Measurements from ENCODE around the gene NAALADL2. TPM values are rescaled to one million over a fixed set of nuclear protein-coding genes. Genes with fewer than 3 reads are reported as not detected.

The NAALADL2 gene
- total and polyA plus RNA-seq, 2 of the 8 experiments (the other 6 are each of a cell fraction or from before 2014, with no cell fraction given): 0.12 to 0.22 TPM

DNA sequence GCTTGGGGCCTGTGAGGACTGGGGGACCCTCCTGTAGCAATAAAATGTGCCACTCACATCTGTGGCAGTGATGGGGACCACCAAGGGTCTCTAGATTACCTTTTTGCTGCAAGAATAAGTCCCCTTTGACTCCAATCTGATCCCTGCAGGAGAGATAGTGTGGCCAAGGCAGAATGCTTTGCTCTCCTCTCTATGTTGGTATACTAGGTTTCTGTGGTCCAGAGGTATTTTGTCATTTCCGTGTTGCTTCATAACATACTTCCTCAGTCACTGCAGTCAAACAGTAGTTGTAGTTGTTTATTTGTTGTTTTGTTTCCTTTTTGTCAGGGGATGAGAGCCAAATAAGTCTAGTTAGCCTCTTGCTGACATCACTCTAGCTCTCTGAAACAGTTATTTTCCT lies 13.1 kb upstream of the NAALADL2 start:
- TF ChIP-seq HDAC6 (IDR thresholded peaks at IDR 0.05; ENCODE audit: low read depth, low read length): no peak
- FAIRE-seq (no peak), DNase-seq (ENCODE audit: low read depth in 1 of 2, low spot score in 2 of 2) (no peak)
- H2BK5ac ChIP-seq (ENCODE audit: low read depth, low read length): no peak overlapping the region
- no peak overlapping the region for H3K4me2 ChIP-seq (ENCODE audit: insufficient read depth in 1 of 2, low read depth in 2 of 2, low read length in 2 of 2)
- ChIA-PET POLR2A (ENCODE audit: partially characterized antibody) (no interaction called here), CTCF (ENCODE audit: partially characterized antibody) (no interaction called here)
- no peak overlapping the region for H2BK12ac ChIP-seq (ENCODE audit: low read depth, low read length)
- no peak overlapping the region for H3K27ac ChIP-seq (ENCODE audit: low read depth, low read length)
- H3K18ac ChIP-seq (ENCODE audit: extremely low read depth, low read length): no peak overlapping the region
- H4K91ac ChIP-seq (replicated peaks; ENCODE audit: insufficient read length, low read length): no peak overlapping the region
- no peaks in the 10 kb centered on the region for H3K36me3 ChIP-seq (ENCODE audit: control insufficient read depth in 2 of 4, insufficient read depth in 4 of 4, low read length in 3 of 4)
- H3K4me3 ChIP-seq (ENCODE audit: extremely low read depth in 1 of 4, insufficient read depth in 2 of 4, low read depth in 3 of 4, low read length in 4 of 4): no peak overlapping the region
- 83% methylated on average over 1 of the region's 1 CpG; no CpG with 5 or more reads in 1 of the 2 experiments for WGBS, 2 experiments (ENCODE audit: extremely low coverage in 1 of 2, insufficient coverage in 1 of 2, insufficient read length in 1 of 2, insufficient replicate concordance in 2 of 2, low coverage in 1 of 2, low lambda C conversion rate in 2 of 2, missing lambda C conversion rate in 1 of 2)
- no peak overlapping the region for H3K56ac ChIP-seq (replicated peaks; ENCODE audit: insufficient read length, low read depth, low read length)
- peaks cover 0 to 2% (median 0%) of the 10 kb centered on the region in 4 experiments; a peak in 1 of 7 replicates for H3K4me1 ChIP-seq (replicated peaks in 1 of 4; ENCODE audit: control insufficient read depth in 3 of 4, insufficient read depth in 4 of 4, low read length in 3 of 4)
- no peak overlapping the region for H2BK120ac ChIP-seq (replicated peaks; ENCODE audit: low read depth, low read length)
- no peak overlapping the region for H3K4ac ChIP-seq (replicated peaks; ENCODE audit: insufficient read length, low read depth, low read length)
- no peak overlapping the region for H2AK5ac ChIP-seq (ENCODE audit: low read depth, low read length)
- H4K8ac ChIP-seq (ENCODE audit: extremely low read depth, insufficient read depth, low read length): no peak overlapping the region
- no peaks in the 10 kb centered on the region for H3K79me2 ChIP-seq (ENCODE audit: control insufficient read depth in 1 of 2, insufficient read depth in 2 of 2, low read length in 2 of 2)
- H4K5ac ChIP-seq (ENCODE audit: insufficient read length, low read depth, low read length): no peak overlapping the region
- H3K79me1 ChIP-seq (ENCODE audit: low read depth, low read length): no peaks in the 10 kb centered on the region
- H2BK20ac ChIP-seq (ENCODE audit: low read length): no peak overlapping the region
- no peaks in the 10 kb centered on the region for H3K27me3 ChIP-seq (replicated peaks in 1 of 4; ENCODE audit: control insufficient read depth in 3 of 4, extremely low read depth in 1 of 4, insufficient read depth in 3 of 4, low read length in 3 of 4)
- H4K20me1 ChIP-seq (replicated peaks in 1 of 2; ENCODE audit: control insufficient read depth in 1 of 2, insufficient read depth in 2 of 2, low read length in 2 of 2): no peaks in the 10 kb centered on the region
- H3K14ac ChIP-seq (ENCODE audit: insufficient read length): no peak overlapping the region
- no peaks in the 10 kb centered on the region for H3K9me3 ChIP-seq (ENCODE audit: insufficient read depth in 2 of 2, low read depth in 1 of 2, low read length in 1 of 2)
- no peak overlapping the region for H3K9ac ChIP-seq (replicated peaks in 1 of 4; ENCODE audit: extremely low read depth in 1 of 4, low read depth in 3 of 4, low read length in 3 of 4)
- H2AFZ ChIP-seq (ENCODE audit: low read length): no peak overlapping the region
- no peaks in the 10 kb centered on the region for H3K23me2 ChIP-seq (ENCODE audit: low read depth, low read length)
- no peak overlapping the region for H2BK15ac ChIP-seq (ENCODE audit: low read length)
- no peak overlapping the region for H3K23ac ChIP-seq (ENCODE audit: insufficient read length)
